Glomerular visceral epithelial cell (primary cell): ENCODE data around the gene CDC42BPB.

ENCODE experiments used
- DNase-seq: peaks from one replicate; pipeline ENCODE4 v3.0.0-alpha.2; 2016; ENCODE audit errors: extremely low spot score

CDC42BPB gene

DNA sequence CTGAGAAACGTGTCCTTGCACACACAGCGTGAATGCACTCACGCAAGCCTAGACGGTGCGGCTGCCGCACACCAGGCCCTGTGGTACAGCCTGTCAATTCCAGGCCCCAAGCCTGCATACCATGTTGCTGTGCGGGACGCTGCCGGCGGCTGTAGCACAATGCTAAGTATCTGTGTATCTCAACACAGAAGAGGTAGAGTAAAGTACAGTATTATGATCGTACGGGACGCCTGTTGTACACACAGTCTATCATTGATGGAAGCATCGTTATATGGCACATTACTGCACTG is 89.9 kb downstream of the CDC42BPB start:
- DNase-seq, result no peak

DNA sequence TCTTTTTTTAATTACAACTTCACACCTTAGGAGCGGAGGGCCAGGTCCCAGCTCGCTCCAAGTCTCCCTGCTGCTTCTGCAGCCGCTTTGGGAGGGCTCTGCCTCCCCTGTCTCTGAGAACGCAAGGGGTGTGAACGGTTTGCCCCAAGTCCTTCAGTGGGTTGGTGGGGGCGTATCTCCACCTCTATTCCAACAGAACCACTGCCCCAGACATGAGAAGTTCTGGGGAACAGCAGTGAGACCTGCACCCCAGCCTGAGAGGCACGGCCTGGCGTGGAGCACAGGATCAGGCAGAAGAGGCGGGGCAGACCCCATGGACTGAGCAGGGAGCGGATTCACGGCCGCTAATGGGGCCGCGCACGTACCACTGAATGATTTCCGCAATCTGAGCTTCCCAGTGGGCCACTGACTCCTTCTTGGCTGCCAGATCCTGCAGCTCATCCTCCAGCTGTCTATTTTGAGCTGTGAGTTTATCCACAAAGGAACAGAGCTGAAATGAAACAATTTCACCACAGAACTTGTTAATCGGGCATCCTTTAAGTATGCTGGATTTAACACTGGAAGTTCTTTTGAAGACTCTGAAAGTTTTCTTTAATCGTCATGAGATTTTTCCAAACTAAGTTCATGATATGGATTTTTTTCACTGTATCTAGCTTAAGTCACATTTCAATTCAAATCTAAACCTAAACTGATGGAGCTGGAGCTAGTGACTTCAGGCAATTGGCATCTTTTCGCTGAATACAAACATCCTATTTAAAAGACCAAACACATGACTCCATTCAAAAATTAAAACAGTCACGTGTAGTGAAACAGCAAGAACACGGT is 90.5 kb downstream of the CDC42BPB start:
- DNase-seq, result no peak

DNA sequence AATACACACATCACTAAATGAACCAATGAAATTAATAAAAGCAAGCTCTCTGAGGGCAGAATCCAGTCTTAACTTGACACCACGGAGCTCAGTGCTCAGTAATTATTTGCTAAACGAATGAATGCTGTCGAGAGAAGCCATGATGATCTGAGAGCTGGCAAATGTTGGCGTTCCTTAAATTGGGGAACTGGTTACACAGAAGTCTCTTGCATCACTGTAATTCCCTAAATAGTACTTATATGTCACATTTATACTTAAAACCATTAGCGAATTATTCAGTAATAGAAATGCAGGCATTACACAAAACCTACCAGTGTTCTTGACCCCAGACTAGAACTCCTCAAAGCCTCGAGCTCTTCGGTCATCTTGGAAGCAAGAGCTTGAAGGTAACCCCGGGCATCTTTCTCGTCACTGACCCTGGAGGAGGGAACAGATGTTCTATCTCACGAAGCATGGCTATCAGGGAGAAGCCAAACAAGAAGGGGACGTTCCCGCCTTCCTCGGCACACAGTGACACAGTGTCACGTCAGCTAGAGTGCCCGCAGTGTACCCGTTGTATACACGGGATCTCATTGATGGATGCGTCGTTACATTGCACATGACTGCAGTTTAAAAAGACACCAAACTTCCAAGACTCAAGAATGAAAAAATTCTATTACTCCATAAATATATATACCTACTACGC is 91.2 kb downstream of the CDC42BPB start:
- no peak for DNase-seq

DNA sequence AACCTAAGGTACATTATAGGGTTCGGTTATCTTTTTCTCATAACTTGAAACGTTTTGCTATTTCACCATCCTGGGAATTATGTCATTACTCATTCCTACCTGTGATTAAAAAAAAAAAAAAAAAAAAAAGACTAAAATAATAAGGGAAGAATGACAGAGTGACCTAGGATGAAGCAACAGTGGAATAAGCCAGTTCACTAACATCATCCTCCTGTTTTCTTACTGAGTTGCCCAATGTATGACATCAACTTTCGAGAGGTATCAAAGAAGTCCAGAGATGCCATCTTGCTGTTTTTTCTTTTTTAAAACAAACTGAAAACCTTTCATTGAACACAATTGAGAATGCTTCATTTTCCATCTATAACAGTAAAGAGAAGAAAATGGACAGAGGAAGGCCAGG is 92.1 kb downstream of the CDC42BPB start:
- no peak for DNase-seq

DNA sequence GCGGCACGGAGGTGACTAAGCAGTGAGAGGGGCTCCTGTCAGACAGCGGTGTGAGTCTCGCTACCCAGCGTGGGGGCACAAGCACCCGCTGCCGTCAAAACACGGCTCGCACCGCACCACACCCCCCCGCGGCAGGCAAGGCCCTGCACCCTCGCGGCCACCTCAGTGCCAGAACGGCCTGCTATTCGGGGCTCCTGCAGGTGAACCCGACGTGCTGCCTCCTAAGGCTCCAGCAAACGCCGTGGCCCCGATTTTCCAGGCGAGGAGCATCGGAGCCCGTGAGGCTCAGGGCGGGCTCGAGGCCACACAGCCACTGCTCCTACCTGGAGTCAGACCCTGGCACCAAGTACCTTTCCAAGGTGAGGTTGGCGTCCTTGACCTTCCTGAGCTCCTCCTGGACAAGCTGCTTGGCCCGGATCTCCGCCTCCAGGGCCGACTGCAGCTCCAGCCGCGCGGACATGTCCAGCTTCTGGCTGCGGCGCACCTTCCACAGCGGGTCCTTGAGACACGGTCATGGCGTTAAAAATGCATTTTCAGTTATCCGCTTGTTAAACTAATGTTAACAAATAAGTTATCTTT is 93.1 kb downstream of the CDC42BPB start:
- no peak for DNase-seq

DNA sequence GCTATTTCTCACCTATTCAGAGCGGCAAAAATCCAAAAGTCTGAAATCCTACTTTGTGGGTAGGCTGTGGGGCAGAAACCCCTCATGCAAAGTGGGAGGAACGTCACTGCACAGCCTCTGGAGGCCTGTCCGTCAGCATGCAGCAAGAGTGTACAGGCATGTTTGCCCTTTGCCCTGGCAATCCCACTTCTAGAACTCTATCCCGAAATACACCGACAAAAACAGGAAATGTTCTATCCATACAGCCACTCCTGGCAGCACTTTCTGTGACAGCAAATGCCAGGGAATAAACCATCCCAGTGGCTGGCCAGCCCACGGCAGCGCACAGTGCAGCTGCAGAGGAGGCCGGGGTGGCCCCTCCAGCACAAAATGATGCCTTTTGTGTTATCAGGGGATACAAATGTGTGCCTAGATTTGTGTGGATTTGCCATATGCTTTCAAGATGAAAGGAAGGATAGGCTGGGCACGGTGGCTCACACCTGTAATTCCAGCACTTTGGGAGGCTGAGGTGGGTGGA is 95.2 kb downstream of the CDC42BPB start:
- DNase-seq, result no peak

DNA sequence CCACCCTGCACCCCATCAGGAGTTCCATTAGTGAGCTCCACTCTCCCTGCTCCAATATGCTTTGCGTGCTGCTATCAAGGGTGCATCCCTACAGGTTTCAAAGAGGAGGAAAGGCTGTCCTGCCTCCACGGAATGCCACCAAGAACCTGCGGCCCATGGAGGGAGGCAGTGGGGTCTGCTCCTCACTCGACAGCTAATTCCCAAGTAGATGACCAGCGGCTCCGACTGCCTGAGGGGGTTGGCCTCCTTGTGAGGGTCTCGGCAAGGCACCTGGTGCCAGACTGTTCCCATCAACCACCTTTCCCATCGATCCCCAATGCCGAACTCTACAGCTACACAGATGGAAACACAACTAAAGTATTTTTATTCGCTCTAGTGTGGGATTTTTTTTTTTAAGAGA is 98.9 kb downstream of the CDC42BPB start:
- DNase-seq, result no peak

DNA sequence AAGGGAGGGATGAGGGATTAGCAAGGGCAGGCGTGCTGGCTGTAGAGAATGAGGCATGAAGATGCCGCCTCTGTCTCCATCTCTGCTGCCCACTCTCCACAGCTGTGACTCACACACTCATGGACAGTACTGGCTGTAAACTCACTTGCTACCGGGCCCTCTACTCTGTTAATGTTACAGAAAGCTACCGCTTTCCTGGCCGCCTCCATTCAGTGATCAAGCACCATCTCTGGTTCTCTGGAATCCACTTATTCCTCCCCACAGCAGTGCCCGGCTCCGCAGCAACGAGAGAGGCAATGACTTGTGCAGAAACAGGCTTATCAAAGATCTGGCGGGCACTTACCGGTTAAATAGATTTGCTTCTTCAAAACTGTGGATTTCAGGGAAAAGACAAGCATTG is 100.1 kb downstream of the CDC42BPB start:
- no peak for DNase-seq

DNA sequence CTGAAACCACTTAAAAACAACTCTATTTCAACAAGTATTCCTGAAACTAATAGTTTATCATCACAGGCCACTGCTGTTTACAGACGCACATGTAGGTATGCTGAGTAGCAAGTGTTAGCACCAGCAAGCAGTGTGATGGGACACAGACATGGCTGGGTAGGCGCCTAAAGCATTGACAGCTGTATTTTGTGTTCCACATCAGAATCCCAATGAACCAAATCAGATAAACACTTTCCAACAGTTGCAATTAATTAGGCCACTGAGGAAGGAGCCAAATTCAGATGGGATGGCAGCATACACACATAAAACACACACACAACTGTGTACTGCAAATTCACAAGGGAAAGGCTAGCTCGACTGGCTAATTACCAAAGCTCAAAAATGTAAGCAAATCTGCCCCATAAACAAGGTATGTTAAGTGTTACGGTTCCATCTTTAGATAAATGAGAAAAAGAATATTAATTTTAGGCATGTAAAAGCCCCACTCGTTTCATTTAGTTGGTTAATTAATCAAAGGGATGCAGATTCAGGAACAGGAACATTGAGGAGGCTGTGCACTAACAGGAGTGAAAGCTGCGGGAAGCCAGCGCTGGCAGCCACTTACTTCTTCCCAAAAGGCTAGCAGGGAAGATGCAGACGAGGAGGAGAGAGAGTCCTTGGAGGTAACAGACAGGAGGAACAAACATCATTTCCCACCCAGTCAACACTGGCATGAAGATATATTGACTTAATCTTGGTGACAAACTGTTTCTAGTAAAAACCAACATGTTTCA is 101.5 kb downstream of the CDC42BPB start:
- DNase-seq, result no peak

DNA sequence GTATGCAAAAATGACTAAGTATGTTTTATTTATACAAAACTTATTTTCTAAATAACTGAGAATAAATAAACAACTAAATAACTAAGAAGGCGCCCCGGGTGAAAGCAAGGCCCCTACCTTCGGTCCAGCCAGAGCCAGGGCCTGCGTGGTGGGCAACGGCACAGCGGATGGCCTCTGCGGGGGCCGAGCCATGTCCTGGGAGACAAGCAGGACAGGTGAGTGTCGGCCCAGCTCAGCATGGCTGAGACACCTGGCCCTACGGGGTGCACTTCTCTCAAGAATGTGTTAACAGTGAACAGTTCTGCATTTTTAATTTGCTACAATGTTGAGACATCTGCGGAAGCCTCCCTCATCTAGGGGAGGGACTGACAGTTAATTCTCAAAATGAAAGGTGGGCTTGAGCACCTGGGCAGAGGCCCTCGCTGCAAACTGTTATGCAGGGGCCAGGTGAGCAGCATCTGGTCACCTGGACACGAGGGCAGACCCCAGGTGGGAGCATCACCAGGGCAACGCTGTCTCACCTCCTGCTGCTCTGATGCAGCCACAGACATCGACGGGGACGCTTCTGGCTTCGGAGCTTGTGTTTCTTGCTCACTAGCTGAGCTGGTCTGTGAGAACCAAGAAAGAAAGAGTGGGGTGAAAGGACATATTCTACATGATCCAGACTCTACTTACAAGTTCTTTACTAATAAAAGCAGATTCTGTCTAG is 103.1 kb downstream of the CDC42BPB start:
- no peak for DNase-seq

DNA sequence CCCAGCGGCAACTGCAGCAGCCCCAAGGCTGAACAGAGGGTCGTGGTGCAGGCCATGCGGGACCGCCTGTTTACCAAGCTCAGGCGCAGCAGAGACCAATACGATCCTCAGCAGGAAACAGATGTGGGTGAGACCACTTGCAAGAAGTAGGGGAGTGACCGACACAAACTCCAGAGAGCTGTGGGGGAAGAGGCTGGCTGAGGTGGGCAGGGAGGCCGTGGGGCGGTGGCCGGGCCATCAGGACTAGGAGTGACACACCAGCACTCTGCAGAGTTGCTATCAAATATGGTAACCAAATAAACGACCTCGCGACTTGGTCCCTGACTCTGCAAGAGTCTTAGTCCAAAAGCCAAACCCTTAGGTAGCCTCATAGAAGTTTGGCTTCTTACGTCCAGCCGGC is 104.2 kb downstream of the CDC42BPB start:
- DNase-seq, result no peak

DNA sequence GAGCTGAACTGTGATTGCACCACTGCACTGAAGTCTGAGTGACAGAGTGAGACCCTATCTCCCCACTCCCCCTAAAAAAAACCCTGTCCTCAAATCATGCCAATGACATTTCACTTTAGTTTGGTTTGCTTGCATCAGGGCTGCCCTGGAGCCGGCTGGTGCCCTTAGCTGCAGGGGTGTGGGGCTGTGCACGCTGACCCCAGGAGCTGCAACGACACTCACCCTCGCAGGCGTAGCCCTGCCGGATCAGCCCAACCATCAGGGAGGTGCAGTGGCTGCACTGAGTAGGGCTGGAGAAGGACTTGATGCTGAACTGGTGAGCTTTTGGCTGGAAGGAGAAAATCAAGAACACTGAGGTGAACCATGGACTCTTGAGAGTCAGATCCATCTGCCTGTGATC is 105.1 kb downstream of the CDC42BPB start:
- no peak for DNase-seq

DNA sequence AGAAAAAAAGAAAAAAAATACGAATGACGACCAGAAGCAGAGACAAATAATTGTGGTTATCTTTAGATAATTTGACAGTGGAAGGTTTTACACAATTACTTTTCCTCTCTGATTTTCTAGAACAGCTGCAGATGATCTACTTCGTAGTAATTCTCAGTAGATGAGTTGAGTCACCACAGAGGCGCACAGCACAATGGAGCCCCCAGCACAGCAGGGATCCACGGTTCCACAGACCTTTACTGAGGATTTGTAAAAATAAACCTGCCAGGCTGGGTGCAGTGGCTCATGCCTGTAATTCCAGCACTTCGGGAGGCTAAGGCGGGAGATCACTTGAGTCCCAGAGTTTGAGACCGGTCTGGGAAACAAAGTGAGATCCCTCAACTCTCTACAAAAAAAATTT is 105.5 kb downstream of the CDC42BPB start:
- DNase-seq, result no peak

DNA sequence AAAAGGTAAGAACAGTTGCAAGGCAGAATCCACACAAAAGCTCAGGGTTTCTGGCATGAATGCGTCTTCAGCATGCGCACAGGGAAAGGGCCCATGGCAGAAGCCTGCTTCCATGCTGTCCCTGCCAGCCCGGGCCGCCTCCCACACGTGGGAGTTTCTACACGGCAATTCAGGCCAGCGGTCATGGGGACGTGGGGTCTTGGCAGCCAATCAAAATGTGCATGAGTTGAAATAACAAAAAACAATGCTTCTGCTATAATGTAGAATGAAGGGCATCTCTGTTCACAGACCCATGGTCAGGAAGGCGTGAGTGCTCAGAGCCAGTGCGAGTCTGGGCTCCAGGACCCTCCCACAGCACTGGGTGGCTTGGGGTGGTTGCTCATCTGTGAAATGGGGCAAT is 106.3 kb downstream of the CDC42BPB start:
- no peak for DNase-seq

DNA sequence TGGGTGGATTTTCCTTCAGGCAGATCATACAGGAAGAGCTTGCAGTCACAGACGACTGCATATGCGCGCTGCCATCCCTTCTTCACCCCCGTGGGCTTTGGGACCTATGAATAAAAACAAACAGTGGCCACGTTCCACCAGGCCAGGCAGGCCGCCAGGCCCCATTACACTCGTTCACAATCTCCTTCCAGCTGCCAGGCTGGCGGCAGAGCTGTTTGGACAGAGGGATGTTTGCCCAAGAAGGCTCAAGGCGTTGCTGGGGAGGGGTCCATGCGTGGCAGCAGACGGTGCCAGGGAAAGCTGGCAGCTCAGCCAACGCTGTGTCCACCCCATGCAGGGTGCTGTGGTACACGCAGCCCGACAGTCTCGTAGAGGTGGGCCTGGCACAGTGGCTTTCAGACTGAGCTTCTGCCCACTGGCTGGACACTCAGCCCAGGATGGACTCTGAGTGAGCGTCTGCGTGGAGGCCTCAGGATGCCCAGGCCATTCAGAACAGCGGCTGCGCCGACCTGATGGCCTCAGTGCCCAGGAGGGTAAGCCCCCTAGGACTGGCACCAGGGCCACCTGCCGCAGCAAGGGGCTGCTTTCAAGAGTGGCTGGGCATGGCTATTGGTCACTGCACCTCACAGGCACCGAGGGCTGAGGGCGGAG is 107.4 kb downstream of the CDC42BPB start:
- no peak for DNase-seq

DNA sequence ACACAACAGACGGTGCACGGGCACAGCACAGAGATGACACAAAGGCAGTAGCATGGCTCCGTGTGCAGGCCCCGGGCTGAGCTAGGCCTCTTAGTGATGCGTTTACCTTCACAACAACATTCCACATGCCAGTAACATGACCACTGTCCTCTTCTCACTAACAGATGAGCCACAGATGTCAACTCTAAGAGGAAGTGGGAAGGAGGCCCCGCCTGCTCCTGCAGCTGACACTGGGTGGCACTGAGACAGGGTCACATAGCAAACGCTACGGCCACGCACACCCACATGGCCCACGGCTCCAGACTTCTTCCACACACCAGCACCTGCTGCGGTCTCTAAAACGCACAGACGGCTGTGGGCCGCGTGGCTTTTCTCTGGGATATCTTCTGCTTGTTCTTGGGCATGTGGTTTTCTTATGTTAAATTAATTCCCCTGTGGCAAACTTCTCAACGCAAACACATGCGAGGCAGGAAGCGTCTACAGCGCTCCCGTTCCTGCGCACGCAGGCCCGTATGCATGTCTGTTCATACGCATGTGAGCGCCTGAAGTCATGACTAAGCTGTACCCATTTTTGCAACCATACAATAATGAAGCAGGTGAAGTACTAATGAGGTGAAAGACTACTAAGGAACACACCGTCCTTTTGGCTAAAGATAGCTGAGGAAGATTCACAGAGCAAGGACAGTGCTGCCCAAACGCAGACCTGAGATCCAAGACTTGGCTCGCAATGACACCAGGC is 108.1 kb downstream of the CDC42BPB start:
- no peak for DNase-seq

DNA sequence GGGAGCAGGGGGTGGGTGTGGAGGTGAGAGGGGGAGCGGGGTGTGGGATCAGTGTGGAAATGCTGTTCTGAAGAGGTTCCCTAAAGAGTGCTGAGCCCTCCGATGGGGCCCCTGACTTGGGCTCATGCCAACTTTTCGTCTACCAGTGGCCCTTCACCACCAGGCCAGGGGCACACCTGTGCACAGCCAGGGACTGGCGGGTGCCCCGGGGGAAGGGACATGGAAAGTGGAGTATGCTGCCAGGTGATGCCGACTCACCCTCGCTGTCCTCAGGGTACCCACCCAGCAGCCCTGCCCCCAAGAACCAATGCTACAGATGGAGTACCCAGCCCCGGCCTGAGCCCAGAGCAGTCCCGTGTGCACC is 108.7 kb downstream of the CDC42BPB start:
- DNase-seq, result no peak

DNA sequence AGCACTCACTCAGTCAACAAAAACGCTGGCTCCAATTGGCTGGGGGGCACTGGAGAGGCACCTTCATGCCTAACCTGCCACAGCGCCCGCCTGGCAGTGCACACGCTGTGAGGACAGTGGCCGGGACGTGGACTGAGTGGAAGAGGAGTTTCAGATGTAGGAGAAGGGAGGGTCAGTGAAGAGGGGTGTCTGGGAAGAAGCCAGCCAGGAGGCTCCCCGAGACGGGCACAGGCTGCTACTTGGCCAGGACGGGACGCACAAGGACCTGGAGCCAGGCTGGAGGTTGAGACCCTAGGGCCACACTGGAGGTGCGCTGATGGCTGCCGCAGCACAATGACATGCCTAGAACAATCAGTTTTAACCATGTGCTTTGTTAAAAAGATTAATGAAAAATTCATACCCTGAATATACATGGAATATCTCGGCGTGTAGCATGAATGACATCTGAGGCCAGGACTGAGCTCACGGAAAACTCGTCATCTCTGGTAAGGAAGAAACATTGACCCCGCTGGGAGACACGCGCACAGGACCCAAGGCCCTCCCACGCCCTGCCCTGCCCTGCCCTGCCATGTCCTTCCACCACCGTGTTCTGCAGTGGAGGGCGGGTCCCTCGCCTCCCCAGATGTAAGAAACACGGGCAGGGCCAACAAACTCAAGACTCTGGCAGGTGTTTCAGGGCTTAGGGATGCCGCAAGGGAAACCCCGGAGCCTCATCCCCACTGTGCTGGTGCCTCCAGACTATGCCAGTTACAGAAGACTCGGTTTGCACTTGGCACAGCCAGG is 109.8 kb downstream of the CDC42BPB start:
- DNase-seq, result no peak

DNA sequence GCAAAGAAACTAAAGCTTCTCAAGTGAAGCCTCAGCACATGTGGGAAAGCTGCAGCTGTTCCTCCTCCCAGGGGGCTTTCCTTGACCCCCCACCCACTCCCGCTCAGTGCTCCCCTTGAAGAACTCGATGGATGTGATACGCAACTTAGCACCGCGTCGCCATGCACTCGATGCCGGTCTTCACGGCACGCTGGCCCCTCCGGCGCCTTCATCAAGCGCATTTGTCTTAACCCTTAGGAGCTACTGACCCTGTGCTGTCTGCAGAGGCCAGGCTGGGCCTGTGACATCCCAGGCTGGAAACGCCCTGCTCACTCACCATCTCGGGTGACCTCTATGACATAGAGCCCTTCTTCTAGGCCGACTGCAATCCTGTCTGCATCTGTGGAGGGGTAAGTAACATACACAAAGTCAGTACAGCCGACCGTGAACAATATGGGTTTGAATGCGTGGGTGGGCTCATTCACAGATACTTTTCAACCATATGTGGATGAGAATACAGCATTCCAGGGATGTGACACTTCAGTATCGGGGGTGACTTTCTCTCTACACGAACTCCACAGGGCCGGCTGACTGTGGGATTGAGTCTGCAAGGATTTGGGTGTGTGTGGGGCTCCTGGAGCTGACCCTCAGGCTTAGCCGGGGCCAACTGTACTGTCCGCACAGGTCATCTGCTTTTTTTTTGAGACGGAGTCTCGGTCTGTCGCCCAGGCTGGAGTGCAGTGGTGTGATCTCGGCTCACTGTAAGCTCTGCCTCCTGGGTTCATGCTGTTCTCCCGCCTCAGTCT is 111.8 kb downstream of the CDC42BPB start:
- DNase-seq, result no peak
